GM19372 (cell line): ENCODE data around the gene AIDA.
"Not testable (repeated sequence)": the region's sequence is repeated elsewhere in the genome, so short reads cannot be mapped to it uniquely, and the experiment has no call there.

Experiments used
- ATAC-seq: cut with Tn5 transposase; IDR thresholded peaks from one replicate; pipeline ENCODE4 v1.9.1; 2021; ENCODE audit warnings: mild to moderate bottlenecking, low read depth, moderate library complexity; ENCODE audit not compliant: unreplicated experiment

AIDA gene

GRCh38 chr1:222713091-222713961 lies 1.0 kb upstream of the AIDA start:
- peak; percentile 57 for ATAC-seq

GRCh38 chr1:222711319-222712252 lies 705 bp downstream of the AIDA start:
- peak; percentile 36 for ATAC-seq

GRCh38 chr1:222709700-222710153 lies 2.6 kb downstream of the AIDA start:
- ATAC-seq: no peak

GRCh38 chr1:222706815-222707214 lies 5.5 kb downstream of the AIDA start:
- ATAC-seq: no peak

- ATAC-seq: no peak
Measured at GRCh38 chr1:222704260-222704659, 8.0 kb downstream of the AIDA start.

DNA sequence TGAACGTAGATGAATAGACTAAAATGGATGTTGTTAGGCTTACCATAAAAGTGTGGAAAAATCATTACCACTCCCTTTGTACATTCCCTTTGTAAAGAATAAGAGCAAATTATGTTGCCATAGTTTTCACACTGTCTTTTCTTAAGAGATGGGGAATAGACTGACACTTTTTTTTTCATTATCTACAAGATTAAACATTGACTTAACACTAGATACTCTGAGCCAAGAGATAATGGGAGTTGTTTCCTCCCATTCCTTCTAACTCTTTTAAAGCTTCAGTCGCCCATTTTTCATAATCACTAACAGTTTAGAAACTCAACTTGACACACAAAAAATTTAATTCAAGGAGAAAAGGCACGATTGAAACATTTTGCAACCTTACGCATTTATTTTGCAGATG lies 10.1 kb downstream of the AIDA start:
- ATAC-seq: no peak

GRCh38 chr1:222697826-222698225 lies 14.5 kb downstream of the AIDA start:
- ATAC-seq: no peak

DNA sequence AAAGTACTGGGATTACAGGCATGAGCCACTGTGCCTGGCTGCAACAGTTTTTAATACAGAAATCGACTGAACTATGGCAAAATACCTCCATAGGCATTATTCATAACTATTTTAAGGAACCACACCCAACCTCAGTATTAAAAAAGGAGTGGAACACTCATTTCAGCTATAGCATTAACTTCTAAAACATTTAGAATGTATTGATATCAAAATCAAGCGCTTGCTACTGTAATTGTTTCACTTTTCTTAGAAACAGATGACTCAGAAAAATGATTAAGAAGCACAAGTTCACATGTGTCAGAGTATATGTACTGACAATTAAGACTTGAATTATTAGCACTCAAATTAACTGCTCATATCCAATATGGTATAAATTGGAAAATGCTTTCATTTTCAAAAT lies 15.1 kb downstream of the AIDA start:
- ATAC-seq: no peak

DNA sequence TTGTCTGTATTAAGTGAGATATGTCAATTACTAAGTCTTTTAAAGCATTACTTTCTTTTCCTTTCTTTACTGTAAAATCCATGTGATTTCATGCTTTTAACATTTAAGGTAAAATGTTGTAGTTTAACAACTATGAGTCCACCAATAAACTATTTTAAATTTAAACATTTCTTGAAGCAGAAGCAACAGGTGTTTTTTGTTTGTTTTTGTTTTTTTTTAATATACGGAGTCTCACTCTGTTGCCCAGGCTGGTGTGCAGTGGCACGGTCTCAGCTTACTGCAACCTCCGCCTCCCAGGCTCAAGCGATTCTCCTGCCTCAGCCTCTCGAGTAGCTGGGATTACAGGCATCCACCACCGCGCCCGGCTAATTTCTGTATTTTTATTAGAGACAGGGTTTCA lies 15.6 kb downstream of the AIDA start:
- ATAC-seq: no peak

GRCh38 chr1:222694927-222695326 lies 17.4 kb downstream of the AIDA start:
- ATAC-seq: no peak

- ATAC-seq: no peak
Measured at GRCh38 chr1:222691016-222691415, 21.3 kb downstream of the AIDA start.

- ATAC-seq: no peak
Measured at GRCh38 chr1:222680080-222680479, 32.2 kb downstream of the AIDA start.

DNA sequence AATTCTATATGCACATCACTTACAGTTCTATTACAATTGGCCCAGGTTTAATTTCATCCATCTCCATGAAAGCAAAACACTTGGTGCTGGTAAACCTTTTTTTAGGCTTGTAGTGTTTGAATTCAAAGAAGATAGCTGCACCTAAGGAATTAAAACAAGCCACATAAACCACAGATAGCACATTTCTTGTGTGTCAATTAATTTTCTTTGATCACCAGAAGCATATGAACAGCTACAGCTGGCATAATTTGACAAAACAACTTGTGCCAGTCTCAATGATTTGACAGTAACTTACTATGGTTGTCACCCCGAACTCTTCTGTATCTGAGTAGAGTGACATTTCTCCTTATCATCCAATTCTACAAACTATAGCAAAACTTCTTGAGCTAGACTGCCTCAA lies 42.2 kb downstream of the AIDA start:
- no peak for ATAC-seq

DNA sequence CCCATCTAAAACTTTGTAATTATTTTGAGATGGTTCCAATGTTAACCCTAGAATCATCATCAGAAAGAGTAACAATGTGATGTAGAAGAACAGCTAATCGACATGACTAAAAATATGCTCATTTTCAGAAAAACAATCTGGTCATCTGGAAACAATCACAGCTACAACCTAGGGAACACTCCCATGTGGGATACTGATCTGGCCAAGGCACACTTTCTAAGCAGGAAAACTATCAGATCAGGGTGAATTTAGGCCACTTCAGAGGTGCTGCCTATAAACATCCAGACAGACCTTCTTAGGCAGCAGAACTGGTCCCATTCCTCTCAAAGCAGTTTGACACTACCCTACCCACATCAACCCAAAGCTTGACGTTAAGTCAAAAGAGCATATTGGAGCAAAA lies 43.2 kb downstream of the AIDA start:
- not testable (repeated sequence) for ATAC-seq

- ATAC-seq: not testable (repeated sequence)
Measured at GRCh38 chr1:222668184-222668583, 44.1 kb downstream of the AIDA start.

DNA sequence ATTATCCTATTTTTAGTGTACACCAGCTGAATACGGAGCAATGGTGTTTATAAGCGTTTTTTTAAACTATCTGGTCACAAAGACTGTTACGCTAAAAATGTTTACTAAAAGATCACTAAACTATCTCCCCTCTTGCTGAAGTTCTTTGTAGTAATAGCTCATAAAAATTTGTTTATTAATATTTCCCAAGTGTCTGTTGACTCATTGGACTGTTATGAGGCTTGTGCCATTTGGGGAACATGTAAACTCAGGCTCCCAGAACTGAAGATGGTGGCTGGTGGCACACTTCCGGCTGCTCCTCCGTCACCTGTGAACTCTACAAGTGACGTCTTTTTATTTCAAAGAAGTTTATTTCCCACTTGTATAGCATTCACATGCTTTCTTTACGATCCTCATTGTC lies 46.3 kb downstream of the AIDA start:
- ATAC-seq: no peak

GRCh38 chr1:222663431-222663934 lies 48.8 kb downstream of the AIDA start:
- ATAC-seq: no peak

GRCh38 chr1:222657899-222658298 lies 54.4 kb downstream of the AIDA start:
- no peak for ATAC-seq

DNA sequence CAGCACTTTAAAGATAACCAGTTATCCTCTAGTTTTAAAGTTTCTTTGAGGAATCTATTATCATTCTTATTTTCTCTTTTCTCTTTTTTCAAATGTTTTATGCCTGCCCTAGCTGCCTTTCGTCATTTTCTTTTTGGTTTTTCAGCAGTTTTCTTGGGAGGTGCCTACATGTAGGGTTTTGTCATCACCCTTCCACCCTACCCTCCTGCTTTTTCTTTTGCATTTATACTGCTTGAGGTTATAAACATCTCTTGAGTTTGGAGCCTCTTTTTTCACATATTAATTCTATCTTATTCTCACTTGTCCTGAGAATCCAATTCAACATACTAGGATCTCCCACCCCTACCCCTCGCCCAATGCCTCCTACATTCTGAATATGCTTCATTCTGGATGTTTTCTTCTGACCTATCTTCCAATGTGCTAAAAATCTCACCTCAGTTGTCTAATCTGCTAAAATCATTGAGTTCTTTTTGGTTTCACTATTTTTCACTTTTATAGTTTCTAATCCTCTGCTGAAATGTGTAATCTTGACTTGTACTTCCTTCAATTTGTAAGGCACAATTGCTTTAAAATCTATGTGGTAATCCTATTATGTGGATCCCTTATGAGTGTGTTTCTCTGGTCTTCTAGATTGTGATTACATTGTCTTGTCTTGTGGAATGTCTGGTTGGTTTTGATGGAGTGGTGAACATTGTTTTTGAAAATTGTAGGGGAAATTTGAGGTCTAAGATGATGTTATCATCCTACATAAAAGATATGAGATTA lies 55.7 kb downstream of the AIDA start:
- no peak for ATAC-seq

- peak; percentile 99 for ATAC-seq
Measured at GRCh38 chr1:222654849-222655248, 57.4 kb downstream of the AIDA start.
